NCI-H460 (cell line): ENCODE results near the gene COMMD4. TPM values are rescaled to one million over a fixed set of nuclear protein-coding genes. Genes with fewer than 3 reads are reported as not detected.

Experiments used
- DNase-seq: peaks from one replicate; pipeline ENCODE4 v3.0.0-alpha.2; 2016; ENCODE audit warnings: low read depth; ENCODE audit errors: extremely low read depth
- total RNA-seq: library from RNA; depleted of rRNA; stranded (reverse); fragments of >200 nt; shearing (Covaris generic); gene quantifications from 2 replicates; pipeline ENCODE4 v1.2.3, GENCODE V29; 2014

The COMMD4 gene
- total RNA-seq, 1 experiment from 2014 or later = 43.4 TPM

GRCh38 chr15:75355369-75355768 lies 19.5 kb downstream of the COMMD4 start:
- DNase-seq = no peak

GRCh38 chr15:75356006-75356405 lies 20.1 kb downstream of the COMMD4 start:
- DNase-seq = no peak

DNA sequence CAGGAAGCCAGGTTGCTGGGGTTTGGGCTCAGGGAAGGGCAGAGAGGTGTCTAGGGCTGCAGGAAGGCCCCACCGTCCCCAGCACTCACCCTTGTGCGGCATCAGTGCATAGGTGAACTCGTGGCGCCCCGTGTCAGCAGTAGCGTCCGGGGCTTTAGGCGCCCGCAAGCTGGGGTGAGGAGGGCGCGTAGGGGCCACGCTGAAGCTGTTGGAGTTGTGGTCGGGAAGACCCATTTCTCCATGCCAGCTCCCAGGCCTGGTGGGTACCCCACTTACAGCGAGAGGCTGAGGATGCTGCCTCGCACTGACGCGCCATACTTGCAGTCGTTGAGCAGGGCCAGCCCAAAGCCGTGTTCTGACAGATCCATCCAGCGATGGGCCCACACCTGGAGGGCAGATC lies 20.7 kb downstream of the COMMD4 start:
- DNase-seq = no peak

GRCh38 chr15:75357976-75358673 lies 22.3 kb downstream of the COMMD4 start:
- no peak for DNase-seq

- DNase-seq = no peak
Measured at GRCh38 chr15:75358771-75359536, 23.1 kb downstream of the COMMD4 start.

GRCh38 chr15:75359537-75360250 lies 23.8 kb downstream of the COMMD4 start:
- DNase-seq = no peak

DNA sequence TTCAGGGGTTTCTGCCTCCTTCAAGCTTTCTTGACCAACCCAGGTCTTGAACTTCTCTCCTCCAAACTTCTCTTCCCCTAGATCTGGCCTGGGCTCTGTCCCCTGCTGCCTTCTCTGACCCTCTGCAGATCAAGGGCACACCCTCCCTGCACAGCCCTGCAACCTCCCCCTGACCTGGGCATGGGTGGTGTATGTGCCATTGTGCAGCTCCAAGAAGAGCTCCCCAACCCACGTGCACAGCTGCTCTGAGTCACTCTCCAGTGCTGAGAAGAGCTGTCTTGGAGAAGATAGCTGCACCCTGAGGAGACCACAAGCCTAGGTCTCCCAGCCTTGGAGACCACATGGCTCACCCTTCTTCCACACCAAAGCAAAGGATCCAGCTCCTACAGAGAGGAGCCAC lies 24.5 kb downstream of the COMMD4 start:
- no peak for DNase-seq

DNA sequence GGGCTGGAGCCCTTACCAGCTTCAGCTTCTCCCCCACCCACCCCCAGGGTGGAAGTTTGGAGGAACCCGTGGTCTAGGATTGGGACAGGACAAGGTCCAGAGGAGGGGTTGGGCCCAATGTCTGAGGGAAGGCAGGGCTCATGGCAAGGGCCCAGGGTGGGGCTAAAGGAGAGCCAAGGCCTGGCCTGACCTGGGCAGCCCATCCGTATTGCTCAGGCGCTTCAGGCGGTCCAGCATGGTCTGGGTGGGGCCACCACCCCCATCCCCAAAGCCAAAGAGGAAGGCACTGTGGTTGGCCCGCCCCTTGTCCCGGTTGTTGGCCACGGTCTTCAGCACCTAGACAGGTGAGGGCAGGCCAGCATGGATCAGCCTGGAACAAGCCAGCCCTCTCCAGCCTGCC lies 25.0 kb downstream of the COMMD4 start:
- no peak for DNase-seq

- DNase-seq = no peak
Measured at GRCh38 chr15:75361361-75361988, 25.6 kb downstream of the COMMD4 start.

DNA sequence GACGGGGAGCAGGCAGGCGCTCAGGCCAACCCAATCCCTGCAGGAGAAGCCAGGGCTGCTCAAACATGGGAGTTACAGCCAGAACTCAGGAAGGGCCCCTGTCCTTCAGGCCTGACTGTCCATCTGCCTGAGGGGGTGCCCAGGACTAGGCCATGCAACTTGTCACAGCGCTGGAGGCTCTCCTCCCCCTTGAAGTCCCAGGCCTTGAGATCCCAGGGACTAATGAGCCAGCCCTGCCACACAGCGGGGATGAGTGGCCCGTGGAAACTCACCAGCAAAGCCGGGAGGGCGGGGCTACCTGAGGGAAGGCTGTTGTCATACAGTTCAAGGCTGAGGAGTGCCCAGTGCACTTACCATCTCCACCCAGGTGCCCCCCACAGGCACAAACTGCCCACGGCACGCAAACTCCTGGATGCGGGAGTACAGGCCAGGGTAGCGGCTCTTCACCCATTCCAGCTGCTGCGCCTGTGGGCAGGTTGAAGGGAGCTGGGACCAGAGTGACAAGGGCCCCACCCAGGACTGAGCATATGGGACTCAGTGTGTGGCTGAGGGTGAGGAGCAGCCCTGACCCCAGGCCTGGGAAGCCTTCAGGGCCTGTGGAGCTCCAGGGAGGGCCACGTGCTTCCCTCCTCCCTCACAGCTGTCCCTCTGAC lies 26.3 kb downstream of the COMMD4 start:
- no peak for DNase-seq

DNA sequence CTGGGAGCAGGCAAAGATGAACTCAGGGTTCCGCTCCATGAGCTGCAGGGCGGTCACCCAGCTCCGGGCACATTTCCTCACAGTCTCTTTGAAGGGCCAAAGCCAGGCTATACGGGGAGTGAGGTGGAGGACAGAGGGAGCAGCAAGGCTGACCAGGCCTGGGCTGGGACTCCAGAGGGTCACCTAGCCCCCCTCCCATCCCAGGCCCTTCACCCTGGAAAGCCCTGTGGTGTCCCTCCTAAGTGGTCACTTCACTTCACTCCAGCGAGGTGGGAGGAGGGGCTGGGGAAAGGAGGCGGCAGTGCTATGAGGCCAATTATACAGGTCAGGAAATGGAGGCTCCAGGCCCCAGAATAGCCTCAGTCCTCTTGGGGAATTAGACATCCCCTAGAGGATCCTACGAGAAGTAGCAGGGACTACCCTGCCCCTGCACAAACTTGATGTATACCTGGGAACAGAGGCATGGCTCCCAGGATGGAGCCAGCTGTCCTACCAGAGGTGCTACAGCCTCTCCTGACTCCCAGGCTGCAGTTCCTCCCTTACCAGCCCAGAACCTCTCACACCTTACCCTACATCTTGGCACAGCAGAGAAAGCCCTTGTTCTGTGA lies 26.9 kb downstream of the COMMD4 start:
- no peak for DNase-seq

DNA sequence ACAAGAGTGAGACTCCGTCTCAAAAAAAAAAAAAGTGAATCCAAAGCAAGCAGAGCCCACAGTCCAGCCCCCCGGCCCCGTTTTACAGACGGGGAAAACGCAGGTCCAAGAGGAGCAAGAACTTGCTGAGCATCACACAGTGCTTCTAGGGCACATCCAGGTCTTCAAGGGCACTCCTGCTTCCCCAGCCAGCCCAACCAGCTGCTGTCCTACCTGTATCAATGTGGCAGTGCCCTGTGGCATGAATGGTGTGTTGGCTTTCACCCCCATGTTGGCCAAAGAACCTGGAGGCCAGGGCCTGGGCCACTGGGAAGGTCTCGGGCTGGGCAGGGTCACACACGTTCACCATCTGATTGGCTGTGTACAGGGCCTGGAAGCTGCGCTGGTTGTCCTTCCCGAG lies 27.9 kb downstream of the COMMD4 start:
- DNase-seq = no peak

- DNase-seq = no peak
Measured at GRCh38 chr15:75364881-75365280, 29.0 kb downstream of the COMMD4 start.

GRCh38 chr15:75366163-75366562 lies 30.3 kb downstream of the COMMD4 start:
- no peak for DNase-seq

DNA sequence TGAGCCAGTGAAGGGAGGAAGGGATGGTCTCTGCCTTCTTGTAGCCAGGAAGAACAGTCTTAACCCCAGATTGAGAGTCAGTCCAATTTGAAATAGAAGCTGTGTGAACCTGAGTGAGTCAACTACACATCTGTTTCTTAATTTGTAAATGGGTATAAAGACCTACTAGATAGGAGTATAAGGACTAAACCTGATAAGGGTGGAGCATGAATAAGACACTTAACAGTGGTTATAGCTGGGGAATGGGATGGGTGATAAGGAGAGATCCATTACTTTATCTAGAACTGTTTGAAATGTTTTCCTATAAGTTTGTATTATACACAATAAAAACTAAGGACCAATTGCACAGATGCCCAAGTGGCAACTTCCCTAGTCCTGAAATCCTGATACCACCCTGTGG lies 31.1 kb downstream of the COMMD4 start:
- DNase-seq = no peak

DNA sequence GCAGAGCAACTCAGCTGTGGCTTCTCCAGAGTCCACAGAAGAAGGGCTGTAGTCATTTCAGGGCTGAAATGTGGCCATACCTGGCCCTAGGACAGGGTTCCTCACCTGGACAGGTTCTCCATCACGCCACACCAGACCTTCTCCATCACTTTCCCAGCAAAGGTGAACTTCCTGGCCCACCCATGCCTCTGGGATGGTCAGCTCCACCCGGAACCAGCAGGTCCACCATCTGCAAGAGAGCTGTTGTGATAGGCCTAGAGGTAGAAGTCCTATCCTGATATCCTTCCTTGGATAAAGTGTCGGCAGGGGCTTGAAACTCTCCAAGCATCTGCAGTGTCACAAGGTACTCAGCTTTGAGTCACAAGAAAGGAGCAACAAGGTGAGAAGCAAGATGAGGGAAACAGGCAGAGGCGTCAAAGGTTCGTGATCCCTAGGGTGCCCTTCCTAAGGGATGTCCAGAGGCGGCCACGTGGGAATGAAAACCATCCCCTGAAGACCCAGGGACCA lies 31.6 kb downstream of the COMMD4 start:
- no peak for DNase-seq

DNA sequence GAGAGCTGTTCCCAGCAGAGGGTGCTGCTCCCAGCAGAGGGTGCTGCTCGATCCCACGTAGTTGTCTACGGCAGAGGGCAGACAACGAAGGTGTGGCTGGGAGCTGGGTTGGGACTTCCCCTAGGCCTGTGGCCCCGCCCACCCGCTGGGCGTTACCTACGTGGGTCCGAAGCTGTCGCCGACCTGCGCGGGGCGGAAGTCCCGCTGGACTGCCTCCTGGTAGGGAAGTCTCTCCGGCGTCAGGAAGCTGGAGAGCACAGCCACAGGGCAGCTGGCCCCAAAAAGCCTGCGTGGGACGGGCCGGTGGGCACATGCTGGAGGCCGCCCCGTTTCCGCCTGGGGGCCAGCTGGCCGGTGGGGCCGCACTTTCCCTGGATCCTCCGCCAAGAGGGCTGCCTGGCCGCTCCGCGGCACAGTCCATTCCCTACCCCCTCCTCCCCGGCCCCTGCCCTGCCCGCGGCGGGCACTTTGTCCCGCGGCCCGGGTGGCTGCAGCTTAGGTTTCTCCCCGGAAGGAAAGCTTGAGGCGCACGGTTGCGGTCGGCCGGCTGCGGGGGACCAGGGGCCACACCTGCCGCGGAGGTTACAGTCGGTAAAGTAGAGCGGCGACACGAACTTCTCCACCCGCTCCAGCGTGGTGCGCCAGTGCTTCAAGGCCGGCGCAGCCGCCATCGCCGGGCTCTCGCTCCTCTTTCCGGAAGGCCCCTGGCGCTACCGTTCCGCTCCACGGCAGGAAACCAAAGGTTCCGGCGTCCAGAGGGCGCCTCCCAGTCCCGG lies 32.2 kb downstream of the COMMD4 start, which contains the start of gene MAN2C1:
Gene MAN2C1, minus strand, starts transcription at position 695 of the 776 bp plus-strand sequence. Its CDS starts 24 bp downstream, at position 671.
- peak; percentile 96 for DNase-seq

- no peak for DNase-seq
Measured at GRCh38 chr15:75368689-75369239, 32.9 kb downstream of the COMMD4 start.
